ENCODE data around the gene IQCN.
"Not testable (repeated sequence)": the region's sequence is repeated elsewhere in the genome, so short reads cannot be mapped to it uniquely, and the experiment has no call there.

The IQCN gene

GRCh38 chr19:18230941-18231734, 43.1 kb downstream of the IQCN start:
- no peak for DNase-seq

- DNase-seq, result no peak
Measured at GRCh38 chr19:18229915-18230314, 44.3 kb downstream of the IQCN start.

GRCh38 chr19:18229474-18229873, 44.8 kb downstream of the IQCN start:
- no peak for DNase-seq

- DNase-seq, result no peak
Measured at GRCh38 chr19:18227781-18228271, 46.4 kb downstream of the IQCN start.

- no peak for DNase-seq
Measured at GRCh38 chr19:18226956-18227780, 47.1 kb downstream of the IQCN start.

- DNase-seq, result no peak
Measured at GRCh38 chr19:18225702-18226468, 48.4 kb downstream of the IQCN start, which contains the start of gene PDE4C. Gene PDE4C, minus strand, starts transcription at chr19:18226438. Its CDS starts 23 bp downstream, at chr19:18226415.

GRCh38 chr19:18225355-18225701, 48.9 kb downstream of the IQCN start:
- no peak for DNase-seq

GRCh38 chr19:18224525-18225354, 49.5 kb downstream of the IQCN start:
- peak; percentile 90 for DNase-seq

- DNase-seq, result peak; percentile 23
Measured at GRCh38 chr19:18223860-18224524, 50.3 kb downstream of the IQCN start.

- DNase-seq, result no peak
Measured at GRCh38 chr19:18221815-18222725, 52.2 kb downstream of the IQCN start.

GRCh38 chr19:18220632-18221275, 53.5 kb downstream of the IQCN start:
- DNase-seq, result no peak

- DNase-seq, result no peak
Measured at GRCh38 chr19:18219911-18220631, 54.2 kb downstream of the IQCN start.

GRCh38 chr19:18218600-18218999, 55.7 kb downstream of the IQCN start:
- DNase-seq, result no peak

GRCh38 chr19:18218159-18218558, 56.1 kb downstream of the IQCN start:
- DNase-seq, result no peak

- no peak for DNase-seq
Measured at GRCh38 chr19:18216789-18217188, 57.5 kb downstream of the IQCN start.

- DNase-seq, result no peak
Measured at GRCh38 chr19:18214779-18215433, 59.3 kb downstream of the IQCN start.

- DNase-seq, result no peak
Measured at GRCh38 chr19:18211683-18212082, 62.6 kb downstream of the IQCN start.

- DNase-seq, result not testable (repeated sequence)
Measured at GRCh38 chr19:18209912-18210311, 64.3 kb downstream of the IQCN start.
